Measurements from ENCODE around the gene CENPO.

Gene CENPO, protein sequence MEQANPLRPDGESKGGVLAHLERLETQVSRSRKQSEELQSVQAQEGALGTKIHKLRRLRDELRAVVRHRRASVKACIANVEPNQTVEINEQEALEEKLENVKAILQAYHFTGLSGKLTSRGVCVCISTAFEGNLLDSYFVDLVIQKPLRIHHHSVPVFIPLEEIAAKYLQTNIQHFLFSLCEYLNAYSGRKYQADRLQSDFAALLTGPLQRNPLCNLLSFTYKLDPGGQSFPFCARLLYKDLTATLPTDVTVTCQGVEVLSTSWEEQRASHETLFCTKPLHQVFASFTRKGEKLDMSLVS

DNA sequence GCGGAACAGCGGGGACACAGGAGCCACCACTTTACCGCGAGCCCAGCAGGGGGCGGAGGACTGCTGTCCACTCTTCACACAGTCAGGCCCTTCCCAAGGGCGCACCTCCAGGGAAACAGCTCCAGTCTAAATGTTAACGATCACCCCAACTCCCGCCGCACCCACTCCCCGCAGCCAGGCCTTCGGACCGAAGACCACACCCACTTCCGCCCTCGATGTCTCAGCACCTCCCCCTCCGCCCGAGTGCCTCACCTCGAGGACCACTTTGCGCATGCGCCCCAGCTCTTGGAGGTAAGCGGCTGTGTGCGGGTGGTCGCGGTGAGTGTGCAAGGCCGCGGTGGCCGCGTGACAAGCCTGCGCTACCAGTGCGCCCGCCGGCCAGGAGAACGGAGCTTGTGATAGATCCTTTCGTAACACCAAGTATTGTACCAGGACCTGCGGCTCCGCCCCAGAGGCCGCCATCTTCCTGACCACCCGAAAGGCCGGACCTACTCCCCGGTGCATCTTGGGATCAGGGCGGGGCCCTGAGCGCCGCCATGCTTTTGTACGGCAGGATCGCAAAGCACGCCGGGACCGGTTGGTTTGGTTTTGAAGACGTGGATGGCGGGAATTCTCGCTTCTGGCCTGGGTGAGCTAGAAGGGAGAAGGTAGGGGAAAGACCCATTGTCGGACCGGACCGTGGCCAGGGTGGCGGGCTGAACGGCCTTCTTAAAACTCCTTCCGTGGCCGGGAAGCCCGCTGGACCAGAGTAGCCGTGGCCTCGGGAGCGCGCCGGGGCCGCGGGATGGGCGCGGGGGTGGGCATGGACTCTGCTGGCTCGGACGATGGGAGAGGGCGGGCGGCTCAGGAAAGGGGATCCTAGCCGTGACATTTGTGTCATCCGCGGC is at the start of gene CENPO, which contains the start of gene PTRHD1:
CENPO (plus strand) TSS at position 552 of the 887 bp plus-strand sequence. CDS start 495 bp downstream, outside the sequence.
PTRHD1 (minus strand) TSS at position 518 of the 887 bp plus-strand sequence; CDS start at position 504, 14 bp downstream.
- DNase-seq (ENCODE audit: low spot score): peak; percentile 84

DNA sequence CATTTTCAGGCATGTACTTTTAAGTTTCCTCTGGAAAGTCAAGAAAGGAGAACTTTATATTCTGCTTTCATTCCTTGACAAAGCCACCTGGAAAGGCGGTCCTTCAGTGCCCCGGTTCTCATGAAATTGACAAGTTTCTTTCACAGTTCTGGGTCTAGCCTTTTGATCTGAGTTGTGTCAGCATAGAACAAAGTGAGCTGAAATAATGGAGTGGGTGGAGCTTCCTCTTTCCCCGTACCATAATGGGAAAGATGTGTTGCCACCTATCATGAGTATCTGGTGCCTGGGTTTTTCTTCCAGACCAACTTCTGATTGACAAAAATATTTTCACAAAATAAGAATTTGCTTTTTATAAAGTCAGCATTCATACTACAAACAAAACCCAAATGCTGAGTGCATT is 49.3 kb upstream of the CENPO start:
- DNase-seq (ENCODE audit: low spot score): no peak

DNA sequence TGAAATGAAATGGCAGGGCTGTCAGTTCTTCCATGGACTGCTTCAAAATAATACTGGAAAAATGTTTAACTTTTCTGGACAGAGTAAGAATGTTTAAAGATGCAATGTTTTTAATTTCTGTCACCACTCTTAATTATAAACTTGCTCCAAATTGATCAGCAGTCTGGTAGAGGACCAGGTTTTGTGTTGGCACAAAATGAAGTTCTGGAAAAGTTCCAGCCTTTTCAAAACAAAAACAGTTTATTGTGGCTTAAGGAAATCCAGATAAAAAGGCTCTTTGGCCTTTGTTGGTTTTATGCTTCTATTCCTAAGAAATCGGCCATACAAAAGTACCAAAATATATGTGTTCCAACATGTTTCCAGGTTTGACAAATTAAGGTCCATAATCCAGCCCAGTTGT is 48.9 kb upstream of the CENPO start:
- no peak for DNase-seq (ENCODE audit: low spot score)

- no peak for DNase-seq (ENCODE audit: low spot score)
These were observed 47.4 kb upstream of the CENPO start for GRCh38 chr2:24745825-24746224.

- DNase-seq (ENCODE audit: low spot score): no peak
These were observed 45.9 kb upstream of the CENPO start for GRCh38 chr2:24747299-24747698.

DNA sequence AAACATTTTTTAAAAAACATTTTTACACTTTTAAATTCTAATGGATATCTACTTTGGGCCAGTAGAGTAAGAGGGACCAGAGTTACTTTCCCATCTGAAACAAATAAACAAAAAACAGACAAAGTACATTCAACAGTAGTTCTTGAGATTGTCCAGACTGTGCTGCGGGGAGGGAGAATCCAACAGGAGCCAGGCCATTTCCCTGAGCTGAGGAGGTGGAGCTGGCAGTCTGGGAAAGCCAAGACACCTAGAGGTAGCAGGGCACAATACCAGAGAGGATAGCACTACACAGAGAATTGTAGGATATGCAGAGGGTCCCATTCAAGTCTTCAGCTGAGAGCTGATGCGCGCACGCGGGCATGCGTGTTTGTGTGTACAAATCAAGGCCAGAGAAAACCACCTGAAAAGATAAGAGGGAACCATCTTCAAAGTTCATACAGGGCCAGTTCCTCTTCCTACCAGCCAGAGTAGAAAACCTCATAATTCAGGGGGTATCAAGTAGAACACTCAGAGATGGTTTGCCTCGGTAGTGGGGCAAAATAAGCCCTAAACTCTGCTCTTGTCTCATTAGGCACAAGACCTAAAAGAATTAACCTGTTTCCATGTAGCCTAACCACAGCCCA is 44.0 kb upstream of the CENPO start:
- DNase-seq (ENCODE audit: low spot score): no peak

- no peak for DNase-seq (ENCODE audit: low spot score)
These were observed 38.1 kb upstream of the CENPO start for GRCh38 chr2:24754985-24755705.

DNA sequence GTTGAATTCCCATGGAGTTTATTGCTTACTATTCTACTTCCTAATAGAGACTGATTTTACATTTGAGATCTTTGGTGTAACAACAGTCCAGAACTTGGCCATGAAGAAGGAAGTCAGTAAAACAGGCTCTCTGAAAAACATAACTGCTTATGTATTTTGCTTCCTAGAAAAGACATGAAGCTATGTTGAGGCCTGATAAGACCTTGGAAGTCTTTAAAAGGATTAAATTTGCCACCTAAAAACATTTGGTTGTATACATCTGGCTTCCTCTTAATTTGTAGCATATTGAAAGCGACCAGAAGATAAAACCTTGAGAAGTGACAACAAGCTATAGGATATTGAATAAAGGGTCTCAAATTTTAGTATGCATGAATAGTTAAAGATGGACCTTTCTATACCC is 36.4 kb upstream of the CENPO start:
- no peak for DNase-seq (ENCODE audit: low spot score)

- no peak for DNase-seq (ENCODE audit: low spot score)
These were observed 31.4 kb upstream of the CENPO start for GRCh38 chr2:24761866-24762265.

GRCh38 chr2:24762518-24762917 is 30.7 kb upstream of the CENPO start:
- DNase-seq (ENCODE audit: low spot score): no peak

- no peak for DNase-seq (ENCODE audit: low spot score)
These were observed 29.4 kb upstream of the CENPO start for GRCh38 chr2:24763843-24764242.

DNA sequence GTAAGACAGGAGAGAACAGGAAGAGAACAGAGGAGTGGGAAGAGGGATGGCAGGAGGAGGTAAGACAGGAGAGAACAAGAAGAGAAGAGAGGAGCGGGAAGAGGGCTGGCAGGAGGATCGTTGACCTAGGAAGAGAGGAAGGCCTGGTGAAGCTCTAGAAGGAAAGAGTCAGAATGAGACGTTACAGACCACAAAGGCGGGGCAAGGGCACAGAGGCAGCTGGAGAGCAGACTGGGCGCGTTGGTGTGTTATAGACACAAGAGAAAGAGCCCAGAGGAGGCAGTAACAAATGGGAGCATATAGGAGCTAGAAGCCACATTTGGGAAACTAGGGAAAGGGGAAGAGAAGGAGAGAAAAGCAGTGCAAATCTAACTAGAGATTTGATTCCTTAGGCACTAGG is 26.6 kb upstream of the CENPO start:
- no peak for DNase-seq (ENCODE audit: low spot score)

DNA sequence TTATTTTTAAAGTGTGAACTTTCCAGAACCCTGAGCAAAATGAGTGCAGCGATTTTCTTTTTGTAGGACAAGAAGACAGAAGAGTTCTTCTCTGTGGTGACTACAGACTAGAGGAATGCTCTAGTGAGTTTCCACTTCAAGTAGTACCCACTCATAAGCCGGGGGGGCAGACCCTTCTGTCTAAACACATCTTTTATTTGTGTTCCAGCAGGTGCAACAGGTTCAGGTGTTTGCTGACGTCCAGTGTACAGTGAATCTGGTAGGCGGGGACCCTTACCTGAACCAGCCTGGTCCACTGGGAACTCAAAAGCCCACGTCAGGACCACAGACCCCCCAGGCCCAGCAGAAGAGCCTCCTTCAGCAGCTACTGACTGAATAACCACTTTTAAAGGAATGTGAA is 25.2 kb upstream of the CENPO start:
- DNase-seq (ENCODE audit: low spot score): no peak

DNA sequence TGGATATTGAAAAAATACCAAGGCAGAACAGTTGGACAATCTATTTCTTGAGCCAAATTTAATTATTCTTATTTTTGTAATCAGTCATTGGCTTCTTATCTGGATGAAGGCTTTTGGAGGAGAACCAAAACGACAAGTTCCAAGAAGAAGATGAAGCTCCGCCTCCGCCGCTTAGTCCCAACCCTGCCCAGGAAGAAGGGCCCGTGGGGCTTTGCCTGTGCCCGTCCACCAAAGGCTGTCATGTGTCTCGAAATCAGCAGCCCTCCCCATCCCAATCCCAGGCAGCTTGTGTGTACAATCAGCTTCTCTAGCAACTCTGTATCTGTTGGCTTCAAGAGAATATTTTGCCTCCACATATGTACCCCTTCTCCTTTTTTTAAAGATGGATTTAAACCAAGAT is 24.6 kb upstream of the CENPO start:
- no peak for DNase-seq (ENCODE audit: low spot score)

GRCh38 chr2:24771061-24771460 is 22.2 kb upstream of the CENPO start:
- DNase-seq (ENCODE audit: low spot score): no peak

- no peak for DNase-seq (ENCODE audit: low spot score)
These were observed 21.2 kb upstream of the CENPO start for GRCh38 chr2:24771764-24772586.

GRCh38 chr2:24774373-24774772 is 18.9 kb upstream of the CENPO start:
- no peak for DNase-seq (ENCODE audit: low spot score)

- no peak for DNase-seq (ENCODE audit: low spot score)
These were observed 14.1 kb upstream of the CENPO start for GRCh38 chr2:24779116-24779515.

- no peak for DNase-seq (ENCODE audit: low spot score)
These were observed 9.6 kb upstream of the CENPO start for GRCh38 chr2:24783641-24784040.

- DNase-seq (ENCODE audit: low spot score): no peak
These were observed 7.4 kb upstream of the CENPO start for GRCh38 chr2:24785671-24786321.

GRCh38 chr2:24787532-24787931 is 5.7 kb upstream of the CENPO start:
- DNase-seq (ENCODE audit: low spot score): no peak
